Urothelium cell line (cell line): ENCODE data around the gene AK8.

Experiments used
- DNase-seq: peaks from one replicate; pipeline ENCODE4 v3.0.0; 2011; ENCODE audit warnings: low spot score, mixed read lengths
- FAIRE-seq: peaks from 2 replicates; lab custom pipeline; 2011; peaks lifted over from hg19 to GRCh38; lab: Jason Lieb, UNC

Gene AK8

GRCh38 chr9:132750668-132751067, 127.4 kb downstream of the AK8 start:
- FAIRE-seq (no peak), DNase-seq (no peak)

- DNase-seq = no peak
These were observed 128.8 kb downstream of the AK8 start for GRCh38 chr9:132749306-132749705.

GRCh38 chr9:132748450-132748849, 129.6 kb downstream of the AK8 start:
- DNase-seq (no peak), FAIRE-seq (no peak)

More at GRCh38 chr9:132749306-132749705, 128.8 kb downstream of the AK8 start:
- FAIRE-seq = no peak

- DNase-seq (no peak), FAIRE-seq (no peak)
These were observed 132.1 kb downstream of the AK8 start for GRCh38 chr9:132745756-132746709.

- no peak for FAIRE-seq
- DNase-seq = no peak
These were observed 133.0 kb downstream of the AK8 start for GRCh38 chr9:132744881-132745755.

GRCh38 chr9:132743931-132744479, 134.1 kb downstream of the AK8 start:
- FAIRE-seq (no peak), DNase-seq (no peak)

GRCh38 chr9:132742821-132743311, 135.2 kb downstream of the AK8 start:
- DNase-seq = no peak
- FAIRE-seq = no peak

GRCh38 chr9:132740526-132741309, 137.4 kb downstream of the AK8 start:
- FAIRE-seq (no peak), DNase-seq (no peak)

GRCh38 chr9:132739710-132740310, 138.3 kb downstream of the AK8 start:
- FAIRE-seq = no peak

GRCh38 chr9:132733260-132733815, 144.7 kb downstream of the AK8 start:
- FAIRE-seq (no peak), DNase-seq (no peak)

More at GRCh38 chr9:132739710-132740310, 138.3 kb downstream of the AK8 start:
- DNase-seq = no peak

- DNase-seq = no peak
- FAIRE-seq = no peak
These were observed 145.5 kb downstream of the AK8 start for GRCh38 chr9:132732326-132733259.

GRCh38 chr9:132731230-132731629, 146.9 kb downstream of the AK8 start:
- DNase-seq = no peak
- no peak for FAIRE-seq

- FAIRE-seq = no peak
- no peak for DNase-seq
These were observed 147.7 kb downstream of the AK8 start for GRCh38 chr9:132730054-132731033.

- DNase-seq (no peak), FAIRE-seq (no peak)
These were observed 148.7 kb downstream of the AK8 start for GRCh38 chr9:132729235-132729890.

- FAIRE-seq = no peak
- DNase-seq = no peak
These were observed 149.6 kb downstream of the AK8 start for GRCh38 chr9:132728497-132728896.

GRCh38 chr9:132728071-132728470, 150.0 kb downstream of the AK8 start:
- DNase-seq (no peak), FAIRE-seq (no peak)
